Activated T-cell treated with anti-CD3 and anti-CD28 coated beads for 48 hours (primary cell): ENCODE results near the gene NPAS2.

Source experiments
- DNase-seq: peaks from one replicate; pipeline ENCODE4 v3.0.0-alpha.2; 2020; ENCODE audit warnings: low read depth

Gene NPAS2

DNA sequence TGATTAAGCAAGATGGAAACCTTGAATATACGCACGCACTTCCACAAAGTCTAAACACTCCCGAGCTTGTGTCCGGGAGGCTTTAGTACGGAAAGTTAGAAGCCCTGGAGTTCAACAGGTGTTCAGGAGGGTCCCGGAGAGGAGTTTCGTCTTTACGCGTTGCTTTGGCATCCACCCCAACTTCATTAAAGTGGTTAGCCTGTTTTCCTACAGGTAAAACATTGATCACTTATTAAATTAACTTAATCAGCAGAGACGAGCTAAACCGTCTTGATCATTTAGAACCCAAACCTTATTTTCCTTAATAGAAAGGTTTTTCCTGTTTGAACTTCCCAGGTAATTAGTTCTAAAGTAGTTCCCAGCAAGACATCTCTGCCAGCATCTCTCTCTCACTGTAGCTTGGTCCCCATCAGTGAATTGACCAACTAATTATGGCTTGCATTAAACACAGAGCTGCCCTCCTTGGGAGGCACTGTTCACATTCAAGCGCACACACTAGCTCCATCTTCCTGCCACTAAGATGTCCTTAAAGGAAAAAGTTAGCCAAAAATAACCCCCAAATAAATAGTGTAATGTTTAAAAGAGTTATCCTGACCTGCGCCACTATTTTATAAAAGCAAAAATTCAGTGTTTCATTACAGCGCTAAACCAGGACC, 1.4 kb downstream of the NPAS2 start:
- DNase-seq = no peak

DNA sequence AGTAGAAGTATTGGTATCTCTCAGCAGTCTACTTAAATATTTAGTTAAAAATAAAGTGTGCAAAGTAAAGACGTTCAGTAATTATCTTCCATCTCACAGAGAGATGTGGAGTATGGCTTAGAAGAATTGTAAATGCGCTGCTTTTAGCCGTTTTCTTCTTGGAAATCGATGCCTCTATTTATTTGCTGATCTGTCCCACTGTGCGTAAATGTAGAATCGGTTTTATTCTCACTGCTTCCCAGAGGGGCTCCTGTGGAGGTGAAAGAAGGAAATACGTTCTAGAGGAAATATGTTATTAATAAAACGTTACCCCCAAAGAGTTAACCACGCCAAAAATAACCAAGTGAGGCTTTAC, 1.9 kb downstream of the NPAS2 start:
- no peak for DNase-seq

DNA sequence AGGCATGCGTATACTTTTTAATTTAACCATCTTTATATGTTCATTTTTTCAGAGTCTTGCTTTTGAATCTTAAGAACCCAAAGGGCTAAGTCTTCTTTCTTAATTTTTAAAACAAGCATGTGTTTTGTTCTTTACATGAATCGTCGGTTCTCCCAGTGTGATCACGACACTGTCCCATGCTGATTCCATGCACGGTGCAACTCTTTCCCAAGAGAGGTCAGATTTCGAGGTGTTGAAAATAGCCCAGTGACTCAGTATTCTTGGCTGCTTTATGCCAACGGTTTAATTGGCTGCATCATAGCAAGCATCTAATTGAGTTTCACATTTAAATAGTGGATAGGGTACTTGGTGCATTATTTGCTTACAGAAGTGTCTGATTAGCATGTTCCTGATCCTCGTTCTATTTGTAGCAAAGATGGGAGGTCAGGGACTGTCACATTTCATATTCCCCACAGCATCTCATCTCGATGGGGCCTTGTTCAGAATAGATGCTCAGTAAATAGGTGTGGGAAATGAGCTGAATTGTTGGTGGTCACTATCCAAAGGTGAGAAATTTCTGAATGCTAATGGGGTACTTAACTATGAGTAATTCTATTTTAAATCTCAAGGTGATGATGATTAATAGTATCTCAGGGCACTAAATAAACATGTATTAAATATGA, 2.8 kb downstream of the NPAS2 start:
- no peak for DNase-seq

DNA sequence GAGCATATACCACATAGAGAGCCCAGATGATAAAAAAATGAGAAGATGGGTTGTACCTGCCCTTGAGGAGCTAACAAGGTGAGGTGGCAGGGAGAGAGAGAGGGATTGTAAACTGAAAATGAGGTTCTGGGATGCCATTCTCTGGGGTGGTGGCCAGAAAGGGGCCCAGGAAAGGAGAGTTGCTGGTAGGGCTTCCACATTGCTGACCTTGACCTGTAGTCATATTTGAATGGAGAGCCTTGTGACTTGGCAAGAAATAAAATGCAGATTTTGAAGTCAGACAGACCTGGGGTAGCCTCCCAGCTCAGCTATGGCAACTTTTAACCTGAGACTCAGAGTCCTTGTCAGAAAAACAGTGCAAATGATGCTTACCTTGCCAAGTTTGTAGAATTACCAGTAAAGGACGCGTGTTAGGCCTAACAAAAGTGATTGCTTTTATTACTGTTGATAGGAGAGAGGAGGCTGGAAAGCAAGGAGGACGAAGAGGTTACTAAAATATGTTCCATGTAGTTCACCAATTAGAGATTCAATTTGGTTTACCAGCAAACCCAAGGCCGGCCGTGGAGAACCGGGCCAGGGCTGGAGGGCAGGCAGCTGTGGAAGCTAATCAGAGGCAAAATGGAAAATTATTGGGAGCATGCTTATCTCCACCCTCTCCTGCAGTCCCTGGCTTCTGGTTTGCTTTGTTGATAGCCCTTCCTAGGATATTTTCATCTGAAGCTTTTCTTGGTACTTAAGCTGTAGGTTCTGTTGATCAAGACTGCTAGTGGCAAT, 3.9 kb downstream of the NPAS2 start:
- DNase-seq = no peak

DNA sequence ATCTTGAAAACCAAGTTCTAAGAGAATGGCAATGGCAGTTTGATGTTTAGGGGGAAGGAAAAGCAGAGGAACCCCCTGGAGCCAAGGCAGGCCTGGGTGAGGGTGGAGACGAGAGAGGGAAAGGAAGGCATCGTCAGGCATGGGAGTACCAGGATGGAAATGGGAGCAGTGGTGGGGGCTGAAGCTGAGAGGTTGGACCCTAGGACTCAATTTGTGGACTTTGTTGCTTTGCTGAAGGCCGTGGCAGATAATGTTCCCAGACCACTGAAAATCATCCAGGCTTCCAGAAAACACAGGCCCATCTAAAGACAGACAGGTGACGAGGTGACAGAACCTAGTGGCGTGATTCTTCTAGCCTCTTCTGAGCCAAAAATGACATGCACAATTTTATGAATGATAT, 4.9 kb downstream of the NPAS2 start:
- no peak for DNase-seq

DNA sequence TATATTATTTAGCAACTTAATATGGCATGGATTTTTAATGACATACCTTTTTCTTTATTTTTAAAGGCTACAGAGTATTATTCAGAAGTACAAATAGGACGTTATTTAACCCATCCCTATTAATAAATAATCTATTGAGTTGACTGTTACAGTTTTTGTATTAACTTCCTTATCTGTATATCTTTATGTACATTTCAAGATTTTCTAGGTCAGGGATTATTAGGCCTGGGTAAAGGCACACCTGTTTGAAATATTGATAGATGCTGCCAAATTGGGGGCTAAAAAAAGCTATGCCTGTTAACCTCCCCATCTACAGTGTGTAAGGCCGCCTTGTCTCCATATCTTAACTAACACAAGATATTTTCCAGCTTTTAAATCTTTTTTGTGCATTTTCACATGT, 6.6 kb downstream of the NPAS2 start:
- no peak for DNase-seq

DNA sequence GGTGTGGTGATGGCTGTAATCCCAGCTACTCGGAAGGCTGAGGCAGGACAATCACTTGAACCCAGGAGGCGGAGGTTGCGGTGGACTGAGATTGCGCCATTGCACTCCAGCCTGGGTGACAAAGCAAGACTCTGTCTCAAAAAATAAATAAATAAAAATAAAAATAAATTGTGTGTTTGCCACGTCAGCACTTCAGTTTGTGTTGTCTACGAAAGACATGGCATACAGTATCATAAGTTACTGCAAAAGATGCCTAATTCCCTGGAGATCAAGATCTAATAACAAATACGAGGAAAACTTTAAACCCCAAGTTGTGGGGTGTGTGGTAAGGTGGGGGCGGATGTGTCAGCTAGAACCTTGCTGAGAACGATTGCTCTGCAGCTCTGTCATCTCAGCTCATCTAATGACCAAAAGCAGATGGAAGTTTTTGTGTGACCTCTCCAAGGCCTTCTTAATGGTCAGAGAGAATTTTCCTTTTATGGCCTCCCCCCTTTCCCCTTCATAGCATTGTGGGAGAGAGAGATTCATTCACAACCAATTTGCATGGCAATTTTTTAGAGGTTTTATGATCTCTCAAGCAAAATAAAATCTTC, 11.3 kb downstream of the NPAS2 start:
- no peak for DNase-seq

DNA sequence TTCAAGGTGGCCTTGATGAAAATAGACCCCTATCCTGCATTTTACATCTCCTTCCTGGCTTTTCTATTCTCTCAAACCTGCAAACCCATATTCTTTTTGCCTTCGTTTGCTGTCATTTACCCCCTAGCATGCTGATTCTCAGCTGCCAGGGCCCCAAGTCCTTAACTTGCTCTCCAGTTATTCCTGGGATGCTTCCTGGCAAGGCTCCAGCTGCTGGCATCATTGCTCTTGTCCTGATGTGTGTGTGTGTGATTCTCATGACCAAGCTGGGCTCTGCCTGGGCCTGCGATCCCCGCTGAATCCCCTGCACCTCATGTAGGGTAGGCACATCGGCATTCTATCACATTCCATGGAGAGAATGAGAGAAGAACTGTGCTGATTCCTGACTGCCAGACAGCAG, 11.9 kb downstream of the NPAS2 start:
- DNase-seq = no peak

DNA sequence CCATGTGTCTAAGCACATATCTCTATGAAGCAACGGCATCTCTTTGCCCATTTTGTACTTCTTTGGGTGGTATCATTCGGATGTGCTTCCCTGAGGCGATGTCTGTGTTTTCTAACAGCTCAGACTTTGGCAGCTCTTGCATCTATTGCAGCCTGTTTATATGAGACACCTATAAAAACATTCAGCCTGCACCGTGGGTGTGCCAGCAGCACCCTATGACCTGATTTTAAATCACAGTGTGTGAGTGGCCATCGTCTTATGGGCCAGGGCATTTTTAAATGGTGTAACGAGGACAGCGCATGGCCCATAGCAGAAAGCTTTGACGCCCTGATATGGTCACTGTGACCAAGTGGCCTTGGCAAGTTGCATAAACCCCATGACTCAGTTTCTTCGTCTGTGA, 12.9 kb downstream of the NPAS2 start:
- no peak for DNase-seq

DNA sequence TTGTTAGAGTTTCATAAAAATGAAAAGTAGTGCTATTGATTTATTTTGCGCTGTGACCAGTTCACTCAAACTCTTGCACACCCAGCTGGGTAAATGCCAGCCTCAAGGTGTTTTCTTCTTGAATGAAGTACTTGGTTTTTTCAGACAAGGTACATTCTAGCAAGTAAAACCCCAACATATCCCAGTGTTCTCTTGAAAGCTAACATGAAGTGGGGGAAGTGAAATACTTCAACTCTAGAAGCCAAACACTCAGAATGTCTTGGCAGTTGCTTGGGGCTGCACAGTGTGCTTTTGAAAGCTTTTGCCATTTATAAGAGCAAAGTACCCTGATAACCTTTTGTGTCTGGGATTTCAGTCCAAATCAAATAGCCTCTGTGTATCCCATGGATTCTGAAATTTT, 13.4 kb downstream of the NPAS2 start:
- DNase-seq = no peak

DNA sequence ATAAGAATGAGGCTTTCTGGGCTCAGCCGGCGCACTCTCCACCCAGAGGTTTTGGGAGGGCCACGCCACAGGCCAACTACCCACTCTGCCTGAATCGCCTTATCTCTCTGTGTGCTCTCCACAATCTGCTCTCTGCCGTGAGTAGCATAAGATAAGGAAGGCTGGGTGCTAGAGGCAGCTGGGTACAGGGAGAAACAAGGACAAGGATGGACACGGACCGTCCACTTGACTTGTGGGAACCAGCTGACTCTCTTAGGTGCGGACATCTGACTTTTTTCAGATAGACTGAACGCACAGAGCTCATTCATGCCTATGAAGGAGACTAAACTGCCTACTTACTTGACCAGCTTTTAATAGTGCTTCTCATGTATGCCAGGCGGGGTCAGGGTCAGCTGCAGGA, 14.3 kb downstream of the NPAS2 start:
- no peak for DNase-seq

DNA sequence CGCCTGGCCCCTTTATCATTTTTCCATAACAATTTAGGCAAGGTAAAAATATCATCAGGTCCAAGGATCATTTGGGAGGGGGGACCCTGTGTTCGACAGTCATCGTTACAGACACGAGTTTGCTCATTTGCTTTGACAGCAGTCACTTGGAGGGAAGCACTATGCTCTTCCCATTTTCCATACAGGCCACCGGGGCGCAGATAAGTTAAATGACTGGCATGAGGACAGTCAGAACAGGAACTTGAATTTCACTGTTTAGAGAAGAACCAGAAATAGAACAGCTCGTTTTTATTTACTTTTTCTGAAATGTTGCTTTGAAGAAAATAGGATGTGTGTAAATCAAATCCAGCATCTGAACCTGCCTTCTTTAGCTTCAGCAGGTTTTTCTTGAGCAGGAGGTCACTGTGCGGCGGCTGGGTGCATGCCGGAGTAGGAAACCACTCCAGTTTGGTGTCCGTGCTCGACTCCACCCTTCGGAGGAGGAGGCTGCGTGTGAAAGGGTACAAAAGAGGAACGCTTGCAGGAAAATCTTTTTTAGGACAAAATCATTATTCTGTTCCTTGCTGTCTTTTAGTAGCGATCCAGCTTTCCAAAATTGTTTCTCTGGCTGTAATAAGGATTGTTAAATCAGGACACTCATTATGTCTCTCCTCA, 15.2 kb downstream of the NPAS2 start:
- no peak for DNase-seq

DNA sequence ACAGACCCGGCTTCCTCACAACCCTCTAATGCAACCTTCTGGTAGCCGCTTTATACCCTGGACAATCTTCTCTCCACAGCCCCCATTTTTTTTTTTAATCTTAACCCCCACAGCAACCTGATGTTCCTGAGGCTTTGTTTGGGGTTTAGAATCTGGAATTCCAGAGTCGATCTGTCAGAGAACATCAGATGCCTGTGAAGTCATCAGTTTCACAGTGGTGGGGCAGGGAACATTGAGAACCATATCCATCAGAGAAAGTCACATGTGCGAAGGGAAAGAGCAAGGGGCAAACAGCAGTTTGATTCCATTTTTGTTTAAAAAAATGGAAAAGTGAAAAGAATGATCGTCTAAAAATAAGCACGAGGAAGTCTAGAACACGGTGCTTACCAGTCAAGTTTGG, 20.6 kb downstream of the NPAS2 start:
- DNase-seq = no peak

DNA sequence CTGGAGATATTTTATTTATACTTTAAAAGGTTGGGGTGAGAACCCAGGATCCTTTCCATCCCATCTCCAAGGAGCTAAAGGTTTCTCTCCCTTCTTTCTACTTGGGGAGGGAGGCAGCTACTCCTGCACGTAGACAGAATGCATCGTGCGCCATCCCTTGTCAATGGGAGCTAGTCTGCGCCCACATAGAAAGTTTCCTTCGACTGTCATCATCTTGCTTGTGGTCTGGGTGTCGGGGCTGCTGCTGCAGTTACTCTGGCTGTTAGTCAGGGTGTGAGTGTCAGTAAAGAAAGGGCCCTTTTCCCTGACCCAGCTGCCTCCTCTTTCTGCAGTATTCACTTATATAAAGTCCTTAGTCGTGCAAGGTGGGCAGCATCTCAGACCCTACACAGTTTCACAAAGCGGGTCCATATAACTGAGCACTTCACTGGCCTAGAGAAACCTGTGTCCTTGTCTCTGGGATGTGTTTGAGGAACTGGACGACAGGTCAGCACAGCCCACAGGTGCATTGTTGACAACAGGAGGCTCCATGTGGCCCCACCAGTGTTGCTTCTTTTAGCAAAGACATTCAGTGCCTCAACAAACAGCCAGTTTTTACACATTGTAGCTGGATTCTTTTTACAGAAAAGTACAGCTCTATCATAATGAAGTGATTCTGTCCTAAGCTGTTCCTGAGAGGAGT, 22.4 kb downstream of the NPAS2 start:
- no peak for DNase-seq

DNA sequence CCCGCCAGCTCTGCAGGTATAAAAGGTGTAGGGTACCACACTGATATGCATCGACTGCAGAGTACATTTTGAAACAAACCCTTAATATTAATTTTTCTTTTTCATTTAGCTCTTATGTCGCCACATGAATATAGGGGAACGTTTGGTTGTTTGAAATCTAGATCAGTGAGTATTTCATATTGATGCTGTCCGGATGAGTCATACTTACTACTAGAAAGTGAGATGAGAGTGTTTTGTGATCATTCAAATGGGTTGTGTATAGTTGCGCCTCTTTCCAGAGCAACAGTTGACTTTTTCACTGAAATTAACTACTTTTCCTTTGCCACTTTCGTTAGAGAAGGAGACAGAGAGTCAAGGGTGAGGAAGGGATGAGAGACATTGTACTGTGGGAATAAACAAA, 24.6 kb downstream of the NPAS2 start:
- no peak for DNase-seq

DNA sequence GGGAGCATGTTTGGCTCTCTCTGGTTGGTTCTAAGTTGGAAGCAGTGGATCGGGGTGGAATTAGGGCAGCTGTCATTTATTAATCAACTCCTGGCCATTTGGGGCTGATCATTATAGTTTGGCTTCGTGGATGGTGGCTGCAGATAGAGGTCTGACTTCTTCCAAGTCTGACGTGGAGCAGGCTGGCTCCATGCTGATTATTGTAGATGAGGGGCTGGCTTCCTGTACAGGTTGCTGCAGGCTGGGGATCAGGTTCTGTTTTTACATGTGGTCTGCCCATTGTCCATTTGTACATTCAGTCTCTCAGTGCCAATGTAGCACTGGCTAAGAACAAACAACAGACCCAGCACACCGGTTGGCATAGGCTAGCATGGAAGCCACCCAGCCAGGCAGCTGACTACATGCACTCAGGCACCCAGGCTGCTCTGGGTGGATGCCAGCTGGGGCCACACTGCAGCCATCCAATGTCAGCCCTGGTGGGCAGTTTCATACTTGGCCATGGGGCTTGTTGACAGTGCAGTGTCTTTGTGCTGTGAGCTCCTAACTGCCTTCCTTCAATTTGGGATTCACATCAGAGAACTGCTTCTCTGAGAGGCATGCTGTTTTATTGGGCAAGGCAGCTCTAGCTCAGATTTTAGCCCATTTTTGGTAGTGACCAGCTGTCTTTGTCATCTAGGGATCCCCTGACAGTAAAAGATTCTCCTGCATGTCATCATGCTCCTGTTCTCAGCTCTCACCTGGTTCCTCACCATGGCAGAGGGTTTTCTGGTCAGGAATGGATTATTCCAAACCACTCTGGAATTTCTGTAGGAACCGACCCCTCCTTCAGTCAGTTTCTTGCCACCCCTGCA, 25.4 kb downstream of the NPAS2 start:
- DNase-seq = no peak

DNA sequence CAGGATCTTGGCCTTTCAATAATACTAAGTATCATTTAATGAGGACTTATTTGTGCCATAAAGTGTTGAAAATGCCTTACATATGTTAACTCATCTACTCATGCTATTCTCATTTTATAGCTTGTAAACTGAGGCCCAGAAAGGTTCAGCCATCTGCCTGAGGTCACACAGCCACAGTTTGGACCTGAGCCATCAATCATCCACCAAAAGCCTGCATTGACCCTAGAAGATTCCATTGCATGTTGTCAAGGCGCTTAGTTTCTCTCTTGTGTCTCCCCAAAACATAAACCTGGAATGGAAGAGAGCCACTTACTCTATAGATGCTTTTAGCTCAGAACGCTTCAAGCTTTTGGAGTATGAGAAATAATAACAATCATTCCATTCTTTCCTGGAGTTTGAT, 26.8 kb downstream of the NPAS2 start:
- DNase-seq = no peak

DNA sequence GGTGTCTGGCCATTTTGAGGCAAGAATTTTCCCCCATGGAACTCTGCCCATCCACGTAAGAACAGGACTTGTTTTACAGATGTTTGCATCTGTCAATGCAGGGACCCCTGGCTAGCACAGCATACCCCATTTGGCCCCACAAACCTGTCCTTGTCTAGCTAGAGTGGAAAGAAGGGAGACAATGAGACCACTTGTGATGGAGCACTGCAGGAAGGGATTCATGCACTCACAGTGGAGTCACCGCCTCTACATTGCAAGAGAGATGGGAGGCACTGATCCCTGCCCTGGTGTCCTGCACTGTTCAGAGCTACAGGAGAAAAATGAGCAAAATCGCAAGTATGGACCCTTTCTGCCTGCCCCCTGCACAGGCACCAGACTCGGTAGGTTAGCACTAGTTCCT, 32.5 kb downstream of the NPAS2 start:
- DNase-seq = no peak

DNA sequence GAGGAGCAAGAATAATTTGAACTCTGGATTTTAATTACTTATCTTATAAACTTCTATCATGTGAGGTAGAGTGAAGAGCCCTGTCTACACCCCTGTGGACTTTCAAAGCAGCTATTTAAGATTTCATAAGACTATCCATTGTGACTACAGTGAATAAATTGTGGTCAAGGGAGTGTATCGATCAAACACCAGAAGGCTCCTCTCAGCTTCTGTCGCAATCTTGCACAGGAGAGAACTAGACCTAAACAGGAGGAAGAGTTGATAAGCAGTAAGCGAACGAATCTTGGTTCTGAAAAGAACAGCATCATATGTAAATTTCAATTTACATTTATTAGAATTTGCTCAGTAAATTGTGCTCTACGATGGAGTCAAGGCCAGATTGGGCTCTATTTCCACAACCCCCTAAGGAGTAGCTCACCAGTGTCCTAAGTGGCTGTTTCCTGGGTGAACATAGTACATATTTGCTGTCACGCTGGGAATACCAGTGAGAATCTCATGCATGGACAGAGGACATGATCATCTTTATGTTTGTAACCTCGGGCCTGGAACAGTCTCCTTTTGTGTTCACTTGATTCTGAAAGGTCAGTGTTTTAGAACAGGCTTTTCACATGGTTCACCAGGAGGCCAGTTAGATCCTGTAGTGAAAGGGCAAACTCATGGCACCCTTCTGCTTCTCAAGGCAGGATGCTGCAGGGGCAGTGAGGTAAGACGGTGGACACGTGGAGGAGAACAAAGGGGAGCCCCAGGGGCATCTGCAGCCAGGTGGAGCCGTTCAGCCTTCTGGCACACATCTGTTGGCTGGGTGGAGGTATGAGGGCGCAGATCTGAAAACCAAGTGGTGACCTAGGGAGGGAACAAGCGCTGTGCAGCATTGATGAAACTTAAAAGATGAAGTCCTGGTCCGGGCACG, 33.3 kb downstream of the NPAS2 start:
- no peak for DNase-seq
